Loucy (cell line): ENCODE measurements around the gene OR5V1.

Experiments used
- CTCF ChIP-seq: fragments of 200-600 bp; sonication (generic); conservative IDR thresholded peaks from 2 replicates; pipeline ENCODE4 v1.5.1; 2014; ENCODE audit warnings: mild to moderate bottlenecking, antibody characterized with exemption, low read length
- EZH2phosphoT487 ChIP-seq: fragments of 200-600 bp; IDR thresholded peaks from 2 replicates; pipeline ENCODE4 v1.6.1; 2018; ENCODE audit warnings: antibody characterized with exemption, mild to moderate bottlenecking, moderate library complexity, borderline replicate concordance

- no peak for TF ChIP-seq EZH2phosphoT487
- TF ChIP-seq CTCF = no peak
Observed at GRCh38 chr6:29336269-29336668, 32.4 kb downstream of the OR5V1 start.
